PC-9 (cell line): ENCODE results near the gene IRGC.
"Not testable (repeated sequence)": the region's sequence is repeated elsewhere in the genome, so short reads cannot be mapped to it uniquely, and the experiment has no call there.

Experiments
- CTCF ChIP-seq: fragments of 200-600 bp; sonication (generic); conservative IDR thresholded peaks from 2 replicates; pipeline ENCODE4 v1.6.1; 2017; ENCODE audit warnings: mixed run types, antibody characterized with exemption, mild to moderate bottlenecking, moderate library complexity
- EZH2 ChIP-seq: fragments of 200-600 bp; sonication (generic); IDR thresholded peaks from 2 replicates; pipeline ENCODE4 v1.8.0; 2017; ENCODE audit warnings: antibody characterized with exemption, low read depth

DNA sequence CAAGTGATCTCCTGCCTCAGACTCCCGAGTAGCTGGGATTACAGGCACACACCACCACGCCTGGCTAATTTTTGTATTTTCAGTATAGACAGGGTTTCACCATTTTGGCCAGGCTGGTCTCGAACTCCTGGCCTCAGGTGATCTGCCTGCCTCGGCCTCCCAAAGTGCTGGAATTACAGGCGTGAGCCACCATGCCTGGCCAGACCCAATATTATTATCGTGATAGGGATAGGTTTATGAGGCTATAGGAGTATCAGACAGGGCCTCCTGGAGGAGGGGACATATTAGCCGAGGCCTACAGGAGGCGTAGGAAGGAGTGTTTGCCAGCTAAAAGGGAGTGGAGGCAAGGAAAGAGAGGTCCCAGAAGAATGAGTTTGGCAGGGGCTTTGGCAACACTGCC lies 48.8 kb downstream of the IRGC start:
- TF ChIP-seq CTCF, EZH2: not testable (repeated sequence)
